Loucy (cell line): Measurements from ENCODE around the gene HMCN1.

Source experiments
- H2AFZ ChIP-seq: fragments of 200-600 bp; sonication (generic); 2 replicates; pipeline ENCODE4 v1.6.0; 2016; ENCODE audit warnings: antibody characterized with exemption, mild to moderate bottlenecking, low read length, moderate library complexity
- H3F3A ChIP-seq: fragments of 200-600 bp; 2 replicates; pipeline ENCODE4 v1.6.0; 2016; ENCODE audit warnings: antibody characterized with exemption, low read depth, mild to moderate bottlenecking
- H3K27me3 ChIP-seq: fragments of 200-600 bp; sonication (generic); 2 replicates; pipeline ENCODE4 v1.6.1; 2014; ENCODE audit warnings: low read length, mild to moderate bottlenecking; ENCODE audit not compliant: insufficient read depth, poor library complexity, severe bottlenecking
- H3K36me3 ChIP-seq: fragments of 200-600 bp; sonication (generic); 2 replicates; pipeline ENCODE4 v1.6.1; 2016; ENCODE audit warnings: low read length; ENCODE audit not compliant: insufficient read depth
- H3K4me1 ChIP-seq: fragments of 200-600 bp; sonication (generic); 2 replicates; pipeline ENCODE4 v1.5.1; 2014; ENCODE audit warnings: low read length, mild to moderate bottlenecking; ENCODE audit not compliant: insufficient read depth, poor library complexity, severe bottlenecking
- H3K4me2 ChIP-seq: fragments of 200-600 bp; sonication (generic); 2 replicates; pipeline ENCODE4 v1.6.0; 2014; ENCODE audit warnings: antibody characterized with exemption, low read length, low read depth, mild to moderate bottlenecking; ENCODE audit not compliant: poor library complexity, severe bottlenecking
- H3K4me3 ChIP-seq: fragments of 200-600 bp; sonication (generic); 2 replicates; pipeline ENCODE4 v1.5.1; 2014; ENCODE audit warnings: low read length, mild to moderate bottlenecking, mixed read lengths; ENCODE audit not compliant: poor library complexity, severe bottlenecking
- H3K79me2 ChIP-seq: fragments of 200-600 bp; sonication (generic); 2 replicates; pipeline ENCODE4 v1.6.1; 2014; ENCODE audit warnings: low read length; ENCODE audit not compliant: insufficient read depth
- H3K9ac ChIP-seq: fragments of 200-600 bp; sonication (generic); 2 replicates; pipeline ENCODE4 v1.6.0; 2014; ENCODE audit warnings: mild to moderate bottlenecking, low read depth, low read length, moderate library complexity; ENCODE audit not compliant: poor library complexity, severe bottlenecking
- H3K9me2 ChIP-seq: fragments of 200-600 bp; sonication (generic); replicated peaks from 2 replicates; pipeline ENCODE4 v1.6.1; 2016; ENCODE audit warnings: low read depth, low read length, mixed read lengths
- H3K9me3 ChIP-seq: fragments of 200-600 bp; sonication (generic); 2 replicates; pipeline ENCODE4 v1.6.1; 2014; ENCODE audit warnings: mild to moderate bottlenecking, antibody characterized with exemption, low read length, low read depth; ENCODE audit not compliant: insufficient read depth
- H4K20me1 ChIP-seq: fragments of 200-600 bp; sonication (generic); 2 replicates; pipeline ENCODE4 v1.6.0; 2014; ENCODE audit warnings: antibody characterized with exemption, low read length, mild to moderate bottlenecking; ENCODE audit not compliant: insufficient read depth, poor library complexity, severe bottlenecking
- CTCF ChIP-seq: fragments of 200-600 bp; sonication (generic); conservative IDR thresholded peaks from 2 replicates; pipeline ENCODE4 v1.5.1; 2014; ENCODE audit warnings: mild to moderate bottlenecking, antibody characterized with exemption, low read length
- EZH2phosphoT487 ChIP-seq: fragments of 200-600 bp; IDR thresholded peaks from 2 replicates; pipeline ENCODE4 v1.6.1; 2018; ENCODE audit warnings: antibody characterized with exemption, mild to moderate bottlenecking, moderate library complexity, borderline replicate concordance

The HMCN1 gene

DNA sequence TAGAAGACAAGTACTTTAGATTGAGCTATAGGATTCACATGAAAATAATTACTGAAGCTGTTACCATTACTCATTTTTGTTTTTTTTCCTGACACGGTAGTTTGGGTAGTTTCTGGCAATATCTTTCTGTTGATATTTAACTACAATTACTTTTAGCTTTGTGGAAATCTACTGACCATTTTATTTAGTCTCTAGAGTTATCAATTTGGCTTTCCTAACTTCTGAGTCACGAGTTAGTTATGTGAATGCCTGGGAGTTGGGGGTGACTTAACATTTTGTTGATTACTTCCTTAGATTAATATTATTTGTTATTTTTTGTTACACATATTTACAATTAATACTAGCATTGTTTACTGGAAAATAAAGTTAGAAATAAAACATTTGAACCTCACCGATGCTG is 160.6 kb downstream of the HMCN1 start:
- Histone ChIP-seq H3K27me3 (no peaks in the 10 kb centered on the region), H2AFZ (no peak overlapping the region), H3K4me1 (no peaks in the 10 kb centered on the region), H3K9me2 (no peaks in the 10 kb centered on the region), H3K9me3 (no peaks in the 10 kb centered on the region), H3K4me2 (no peak overlapping the region), H3K4me3 (no peak overlapping the region), H3K79me2 (no peaks in the 10 kb centered on the region), H3K9ac (no peak overlapping the region), H4K20me1 (no peaks in the 10 kb centered on the region), H3K36me3 (no peaks in the 10 kb centered on the region), H3F3A (no peaks in the 10 kb centered on the region)
- no peak for TF ChIP-seq EZH2phosphoT487
- no peak for TF ChIP-seq CTCF

- Histone ChIP-seq H3K79me2 (no peaks in the 10 kb centered on the region), H4K20me1 (no peaks in the 10 kb centered on the region), H2AFZ (no peak overlapping the region), H3K4me2 (no peak overlapping the region), H3K4me1 (no peaks in the 10 kb centered on the region), H3K9me3 (no peaks in the 10 kb centered on the region), H3K4me3 (no peak overlapping the region), H3F3A (no peaks in the 10 kb centered on the region), H3K9me2 (no peaks in the 10 kb centered on the region), H3K27me3 (no peaks in the 10 kb centered on the region), H3K36me3 (no peaks in the 10 kb centered on the region), H3K9ac (no peak overlapping the region)
- TF ChIP-seq EZH2phosphoT487 (no peak), CTCF (no peak)
Measured at GRCh38 chr1:185895208-185895900, 161.2 kb downstream of the HMCN1 start.

- Histone ChIP-seq H3K9ac (no peak overlapping the region), H4K20me1 (no peaks in the 10 kb centered on the region), H3F3A (no peaks in the 10 kb centered on the region), H3K79me2 (no peaks in the 10 kb centered on the region), H3K4me3 (no peak overlapping the region), H3K36me3 (no peaks in the 10 kb centered on the region), H3K4me1 (no peaks in the 10 kb centered on the region), H3K9me3 (no peaks in the 10 kb centered on the region), H3K9me2 (no peaks in the 10 kb centered on the region), H3K27me3 (no peaks in the 10 kb centered on the region), H2AFZ (no peak overlapping the region), H3K4me2 (no peak overlapping the region)
- TF ChIP-seq EZH2phosphoT487 (no peak), CTCF (no peak)
Measured at GRCh38 chr1:185896863-185897262, 162.7 kb downstream of the HMCN1 start.
